SJSA1 (cell line): ENCODE data around the gene HOXD13. TPM values are rescaled to one million over a fixed set of nuclear protein-coding genes. Genes with fewer than 3 reads are reported as not detected.

ENCODE experiments used
- DNase-seq, 2 experiments: peaks; one replicate each; pipeline ENCODE4 v3.0.0-alpha.2; 2015 to 2020; ENCODE audit warnings: low spot score in 2 of 2, low read depth in 1 of 2
- H3K27ac ChIP-seq: fragments of 250-450 bp; sonication (Bioruptor Pico); 2 replicates; pipeline ENCODE4 v1.5.1; 2020; ENCODE audit warnings: mild to moderate bottlenecking, moderate library complexity
- H3K27me3 ChIP-seq: fragments of 250-450 bp; sonication (Bioruptor Pico); replicated peaks from 2 replicates; pipeline ENCODE4 v1.5.1; 2020; ENCODE audit warnings: mild to moderate bottlenecking, moderate library complexity
- H3K36me3 ChIP-seq: fragments of 250-450 bp; sonication (Bioruptor Pico); 2 replicates; pipeline ENCODE4 v1.5.1; 2020; ENCODE audit warnings: mild to moderate bottlenecking
- H3K4me1 ChIP-seq: fragments of 250-450 bp; sonication (Bioruptor Pico); replicated peaks from 2 replicates; pipeline ENCODE4 v1.6.1; 2021; ENCODE audit warnings: mild to moderate bottlenecking
- H3K4me3 ChIP-seq: fragments of 250-450 bp; sonication (Bioruptor Pico); 2 replicates; pipeline ENCODE4 v1.5.1; 2020; ENCODE audit warnings: mild to moderate bottlenecking
- H3K9me3 ChIP-seq: fragments of 250-450 bp; sonication (Bioruptor Pico); replicated peaks from 2 replicates; pipeline ENCODE4 v1.5.1; 2020; ENCODE audit warnings: mild to moderate bottlenecking
- total RNA-seq: library from RNA; depleted of rRNA; stranded (reverse); fragments of >200 nt; shearing (Covaris generic); gene quantifications from 2 replicates; pipeline ENCODE4 v1.2.3, GENCODE V29; 2014

Gene HOXD13
- total RNA-seq, 1 experiment from 2014 or later = 0.50 TPM

- Histone ChIP-seq H3K9me3 (no peaks in the 10 kb centered on the region), H3K4me3 (peak within 1 kb of the TSS; percentile 90), H3K27ac (peak within 1 kb of the TSS; percentile 71), H3K27me3 (no peaks in the 10 kb centered on the region), H3K4me1 (peaks cover 12% of the 10 kb centered on the region), H3K36me3 (peaks cover 8% of the 10 kb centered on the region)
- peak; percentile 83 to 84 for DNase-seq
These were observed 36.7 kb downstream of the HOXD13 start, which contains the start of gene HOXD8 for GRCh38 chr2:176128982-176129796. Gene HOXD8, plus strand, starts transcription at chr2:176129705. Its CDS starts 662 bp downstream, at chr2:176130367.

- Histone ChIP-seq H3K27me3 (no peaks in the 10 kb centered on the region), H3K4me3 (peak overlapping the region; percentile 90), H3K4me1 (peaks cover 15% of the 10 kb centered on the region)
These were observed 37.3 kb downstream of the HOXD13 start for GRCh38 chr2:176129813-176130146.

GRCh38 chr2:176130147-176130956, 37.8 kb downstream of the HOXD13 start:
- Histone ChIP-seq H3K4me1 (peaks cover 21% of the 10 kb centered on the region), H3K9me3 (no peaks in the 10 kb centered on the region), H3K4me3 (peak overlapping the region; percentile 90), H3K36me3 (peaks cover 13% of the 10 kb centered on the region), H3K27ac (peak overlapping the region; percentile 71), H3K27me3 (no peaks in the 10 kb centered on the region)
- DNase-seq = peak; percentile 64 to 75

More at GRCh38 chr2:176129813-176130146, 37.3 kb downstream of the HOXD13 start:
- no peaks in the 10 kb centered on the region for H3K9me3 ChIP-seq
- DNase-seq = no peak
- peaks cover 13% of the 10 kb centered on the region for H3K36me3 ChIP-seq
- H3K27ac ChIP-seq = peak overlapping the region; percentile 71

- Histone ChIP-seq H3K27me3 (no peaks in the 10 kb centered on the region), H3K4me3 (peak overlapping the region; percentile 90), H3K36me3 (peaks cover 13% of the 10 kb centered on the region), H3K9me3 (no peaks in the 10 kb centered on the region), H3K4me1 (peaks cover 25% of the 10 kb centered on the region), H3K27ac (0 out of 2 replicates have a peak overlapping the region, but pooled peaks have one; percentile 71)
- DNase-seq = no peak
These were observed 38.7 kb downstream of the HOXD13 start for GRCh38 chr2:176130957-176131847.

GRCh38 chr2:176131848-176132158, 39.3 kb downstream of the HOXD13 start:
- no peaks in the 10 kb centered on the region for H3K9me3 ChIP-seq
- H3K27ac ChIP-seq = no peak overlapping the region
- no peak overlapping the region for H3K4me3 ChIP-seq
- H3K36me3 ChIP-seq = peaks cover 13% of the 10 kb centered on the region
- no peak for DNase-seq
- no peaks in the 10 kb centered on the region for H3K27me3 ChIP-seq
- H3K4me1 ChIP-seq = peaks cover 25% of the 10 kb centered on the region

GRCh38 chr2:176132205-176133171, 40.0 kb downstream of the HOXD13 start:
- peaks cover 13% of the 10 kb centered on the region for H3K36me3 ChIP-seq
- H3K27ac ChIP-seq = no peak overlapping the region
- no peak overlapping the region for H3K4me3 ChIP-seq
- peaks cover 25% of the 10 kb centered on the region for H3K4me1 ChIP-seq
- no peaks in the 10 kb centered on the region for H3K9me3 ChIP-seq
- DNase-seq = no peak
- H3K27me3 ChIP-seq = no peaks in the 10 kb centered on the region

GRCh38 chr2:176133389-176133788, 40.9 kb downstream of the HOXD13 start:
- Histone ChIP-seq H3K27me3 (no peaks in the 10 kb centered on the region), H3K27ac (no peak overlapping the region), H3K36me3 (peaks cover 13% of the 10 kb centered on the region), H3K9me3 (no peaks in the 10 kb centered on the region), H3K4me1 (peaks cover 25% of the 10 kb centered on the region), H3K4me3 (no peak overlapping the region)
- DNase-seq = no peak

- Histone ChIP-seq H3K27ac (no peak overlapping the region), H3K4me3 (no peak overlapping the region), H3K4me1 (peaks cover 20% of the 10 kb centered on the region), H3K27me3 (no peaks in the 10 kb centered on the region), H3K36me3 (peaks cover 13% of the 10 kb centered on the region), H3K9me3 (no peaks in the 10 kb centered on the region)
- no peak for DNase-seq
These were observed 41.5 kb downstream of the HOXD13 start for GRCh38 chr2:176134035-176134434.

GRCh38 chr2:176135035-176135440, 42.5 kb downstream of the HOXD13 start:
- Histone ChIP-seq H3K36me3 (peaks cover 13% of the 10 kb centered on the region), H3K4me3 (no peak overlapping the region), H3K9me3 (no peaks in the 10 kb centered on the region), H3K27me3 (no peaks in the 10 kb centered on the region), H3K4me1 (peaks cover 17% of the 10 kb centered on the region), H3K27ac (0 out of 2 replicates have a peak overlapping the region, but pooled peaks have one; percentile 4)
- peak in 1 of 2 experiments; percentile 36 for DNase-seq

GRCh38 chr2:176136374-176137251, 44.1 kb downstream of the HOXD13 start:
- H3K36me3 ChIP-seq = peaks cover 9% of the 10 kb centered on the region
- peak overlapping the region; percentile 87 for H3K4me3 ChIP-seq
- no peaks in the 10 kb centered on the region for H3K9me3 ChIP-seq
- DNase-seq = peak in 1 of 2 experiments; percentile 71
- H3K27ac ChIP-seq = peak overlapping the region; percentile 80
- H3K4me1 ChIP-seq = peaks cover 26% of the 10 kb centered on the region
- H3K27me3 ChIP-seq = no peaks in the 10 kb centered on the region

- DNase-seq = no peak
- Histone ChIP-seq H3K36me3 (peaks cover 7% of the 10 kb centered on the region; the same call in 1 of the 2 replicates), H3K9me3 (no peaks in the 10 kb centered on the region), H3K4me3 (peak overlapping the region; percentile 87), H3K27ac (peak overlapping the region; percentile 80), H3K27me3 (no peaks in the 10 kb centered on the region), H3K4me1 (peaks cover 26% of the 10 kb centered on the region)
These were observed 44.7 kb downstream of the HOXD13 start for GRCh38 chr2:176137252-176137580.

GRCh38 chr2:176137906-176138305, 45.4 kb downstream of the HOXD13 start:
- DNase-seq = no peak
- H3K27me3 ChIP-seq = no peaks in the 10 kb centered on the region
- H3K4me1 ChIP-seq = peaks cover 26% of the 10 kb centered on the region
- peaks cover 5% of the 10 kb centered on the region; the same call in 1 of the 2 replicates for H3K36me3 ChIP-seq
- no peaks in the 10 kb centered on the region for H3K9me3 ChIP-seq
- no peak overlapping the region for H3K4me3 ChIP-seq
- H3K27ac ChIP-seq = no peak overlapping the region
